ENCODE data around the gene XCR1. TPM values are rescaled to one million over a fixed set of nuclear protein-coding genes. Genes with fewer than 3 reads are reported as not detected.
"Not testable (repeated sequence)": the region's sequence is repeated elsewhere in the genome, so short reads cannot be mapped to it uniquely, and the experiment has no call there.

The XCR1 gene
- total RNA-seq, 1 donor from 2014 or later = not detected

GRCh38 chr3:46038916-46039315 is 11.6 kb upstream of the XCR1 start:
- DNase-seq = no peak

DNA sequence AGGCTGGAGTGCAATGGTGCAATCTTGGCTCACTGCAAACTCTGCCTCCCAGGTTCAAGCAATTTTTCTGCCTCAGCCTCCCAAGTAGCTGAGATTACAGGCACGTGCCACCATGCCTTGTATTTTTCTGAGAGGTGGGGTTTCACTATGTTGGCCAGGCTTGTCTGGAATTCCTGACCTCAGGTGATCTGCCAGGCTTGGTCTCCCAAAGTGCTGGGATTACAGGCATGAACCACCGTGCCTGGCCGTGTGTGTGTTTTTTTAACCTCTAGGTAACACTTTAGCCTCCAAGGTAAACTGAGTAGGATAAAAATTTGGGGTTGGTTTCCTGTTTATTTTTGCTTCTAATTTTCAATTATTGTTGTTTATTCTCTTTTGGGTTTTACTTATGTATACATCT is 10.8 kb upstream of the XCR1 start:
- DNase-seq = not testable (repeated sequence)

- DNase-seq = no peak
Observed at GRCh38 chr3:46036191-46036590, 8.9 kb upstream of the XCR1 start.

DNA sequence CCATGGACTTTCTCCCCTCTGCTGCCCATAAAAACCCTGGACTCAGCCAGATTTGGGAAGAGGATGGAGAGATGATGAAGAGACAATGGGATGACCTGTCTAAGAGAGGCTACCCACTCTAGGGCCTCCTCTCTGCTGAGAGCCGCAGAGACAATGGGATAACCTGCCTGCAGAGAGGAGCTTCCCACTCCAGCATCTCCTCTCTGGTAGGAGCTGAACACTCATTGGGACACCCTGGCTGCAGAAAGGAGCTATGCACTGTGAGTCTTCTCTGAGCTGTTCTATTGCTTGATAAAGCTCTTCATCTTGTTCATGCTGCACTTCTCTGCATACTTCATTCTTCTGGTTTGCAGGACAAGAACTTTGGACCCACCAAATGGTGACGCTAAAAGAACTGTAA is 4.5 kb upstream of the XCR1 start:
- DNase-seq = no peak

DNA sequence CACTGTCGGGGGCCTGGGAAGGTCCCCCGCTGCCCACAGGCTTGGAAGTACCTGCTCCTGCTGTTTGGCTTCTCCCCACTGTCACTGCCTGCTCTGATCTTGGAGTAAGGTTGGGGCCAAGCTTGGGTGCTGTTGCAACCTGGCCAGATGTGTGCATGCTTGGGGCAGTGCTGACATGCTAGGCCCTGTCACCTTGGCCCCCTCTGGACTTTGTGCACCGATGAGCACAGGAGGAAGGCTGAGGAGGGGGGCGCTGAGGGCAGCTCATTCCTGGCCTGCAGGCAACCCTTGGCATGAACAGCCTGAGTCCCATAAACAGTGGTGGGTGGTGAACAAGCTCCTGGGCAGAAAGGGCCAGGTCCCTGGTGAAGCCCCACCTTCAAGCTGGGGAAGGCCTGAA is 4.0 kb upstream of the XCR1 start:
- DNase-seq = no peak

GRCh38 chr3:46030626-46031025 is 3.3 kb upstream of the XCR1 start:
- peak; percentile 7 for DNase-seq

DNA sequence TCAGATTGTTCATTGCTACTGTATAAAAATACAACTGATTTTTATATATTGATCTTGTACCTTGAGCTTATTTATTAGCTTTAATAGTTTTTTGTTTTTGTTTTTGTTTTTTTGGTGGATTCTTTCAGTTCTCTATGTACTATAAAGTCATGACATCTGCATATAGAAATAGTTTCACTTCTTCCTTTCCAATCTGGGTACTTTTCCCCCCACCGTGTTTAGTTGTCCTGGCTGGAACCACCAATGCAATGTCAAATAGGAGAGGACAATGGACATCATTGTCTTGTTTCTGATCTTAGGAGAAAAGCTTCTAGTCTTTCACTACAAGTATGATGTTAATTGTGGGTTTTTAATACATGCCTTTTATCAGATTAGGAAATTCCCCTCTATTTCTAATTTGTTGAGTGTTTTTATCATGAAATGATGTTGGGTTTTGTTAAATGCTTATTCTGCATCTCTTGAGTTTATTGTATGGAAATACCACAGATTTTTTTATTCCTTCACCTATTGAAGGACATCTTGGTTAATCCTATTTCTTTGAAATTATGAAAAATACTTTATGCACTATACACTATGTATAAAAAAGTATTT is 2.8 kb upstream of the XCR1 start:
- no peak for DNase-seq

DNA sequence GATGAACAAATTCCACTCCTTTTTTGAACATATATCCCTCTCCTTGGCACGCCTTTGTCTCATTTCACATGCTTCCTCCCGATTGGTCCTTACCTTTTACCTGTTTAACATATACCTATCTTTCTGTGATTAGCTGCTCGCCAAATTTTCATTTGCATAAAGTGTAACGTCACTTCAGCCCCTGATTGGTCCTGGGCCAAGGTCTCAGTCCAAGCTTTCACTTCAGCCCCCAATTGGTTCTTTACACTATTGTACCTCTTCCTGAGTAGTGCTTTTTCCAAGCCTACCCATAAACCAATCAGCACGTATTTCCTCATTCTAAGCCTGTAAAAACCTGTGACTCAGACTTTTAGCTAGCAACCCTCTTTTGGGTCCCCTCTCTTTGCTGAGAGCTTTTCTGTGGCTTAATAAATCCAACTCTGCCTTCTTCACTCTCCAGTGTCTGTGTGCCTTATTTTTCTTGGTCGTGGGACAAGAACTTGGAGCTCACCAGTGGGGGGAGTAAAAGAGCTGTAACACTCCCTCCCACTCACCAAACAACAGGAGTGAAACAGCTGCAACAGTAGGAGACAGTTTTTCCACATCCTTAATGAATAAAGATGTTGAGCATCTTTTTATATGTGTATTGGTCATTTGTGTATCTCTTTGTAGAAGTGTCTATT is 584 bp upstream of the XCR1 start:
- DNase-seq = no peak

DNA sequence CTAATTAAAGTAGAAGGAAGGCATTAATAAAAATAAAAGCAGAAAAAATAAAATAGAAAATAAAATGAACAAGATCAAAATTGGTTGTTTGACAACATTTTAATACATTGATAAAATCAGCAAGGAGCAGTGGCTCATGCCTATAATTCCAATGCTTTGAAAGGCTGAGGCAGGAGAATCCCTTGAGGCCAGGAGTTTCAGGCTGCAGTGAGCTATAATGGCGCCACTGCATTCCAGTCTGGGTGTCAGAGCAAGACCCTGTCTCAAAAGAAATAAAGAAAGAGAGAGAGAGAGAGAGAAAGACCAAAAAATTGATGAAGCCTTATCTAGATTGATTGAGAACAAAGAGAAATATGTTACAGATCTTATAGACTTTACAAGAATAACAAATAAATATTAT is 2.1 kb downstream of the XCR1 start:
- no peak for DNase-seq

DNA sequence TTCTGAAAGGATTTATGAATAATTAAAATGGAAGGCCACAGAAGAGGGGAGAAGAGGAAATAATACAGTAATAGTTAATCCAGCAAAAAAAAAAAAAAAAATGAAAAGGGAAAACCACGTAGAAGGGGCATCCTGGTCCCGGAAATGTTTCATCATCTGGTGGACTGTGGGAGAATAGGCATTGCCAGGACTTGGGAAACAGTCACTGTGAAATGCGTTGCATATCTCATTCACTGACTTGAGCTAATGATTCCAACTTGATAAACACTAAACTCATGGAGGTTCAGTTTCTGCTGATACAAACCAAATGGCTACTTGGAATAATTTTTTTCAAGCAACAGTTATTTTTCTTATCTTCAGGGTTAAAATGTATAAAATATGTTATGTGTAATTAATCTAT is 3.2 kb downstream of the XCR1 start:
- DNase-seq = no peak

GRCh38 chr3:46022909-46023785 is 4.1 kb downstream of the XCR1 start:
- no peak for DNase-seq

DNA sequence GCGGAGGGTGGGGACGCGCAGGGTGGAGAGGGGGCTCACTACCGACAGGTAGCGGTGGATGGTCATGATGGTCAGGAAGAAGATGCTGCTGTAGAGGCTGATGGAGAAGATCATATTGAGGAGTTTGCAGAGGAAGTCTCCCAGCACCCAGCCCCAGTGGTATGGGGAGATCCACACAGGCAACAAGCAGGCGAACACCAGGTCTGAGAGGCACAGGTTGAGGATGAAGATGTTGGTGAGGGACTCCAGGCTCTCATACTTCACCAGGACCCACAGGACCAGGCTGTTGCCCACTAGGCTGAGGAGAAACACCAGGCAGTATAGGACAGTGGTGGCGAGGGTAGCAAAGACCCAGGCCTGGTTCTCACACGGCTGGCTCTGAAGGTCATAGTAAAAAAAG is 5.8 kb downstream of the XCR1 start:
- DNase-seq = no peak

DNA sequence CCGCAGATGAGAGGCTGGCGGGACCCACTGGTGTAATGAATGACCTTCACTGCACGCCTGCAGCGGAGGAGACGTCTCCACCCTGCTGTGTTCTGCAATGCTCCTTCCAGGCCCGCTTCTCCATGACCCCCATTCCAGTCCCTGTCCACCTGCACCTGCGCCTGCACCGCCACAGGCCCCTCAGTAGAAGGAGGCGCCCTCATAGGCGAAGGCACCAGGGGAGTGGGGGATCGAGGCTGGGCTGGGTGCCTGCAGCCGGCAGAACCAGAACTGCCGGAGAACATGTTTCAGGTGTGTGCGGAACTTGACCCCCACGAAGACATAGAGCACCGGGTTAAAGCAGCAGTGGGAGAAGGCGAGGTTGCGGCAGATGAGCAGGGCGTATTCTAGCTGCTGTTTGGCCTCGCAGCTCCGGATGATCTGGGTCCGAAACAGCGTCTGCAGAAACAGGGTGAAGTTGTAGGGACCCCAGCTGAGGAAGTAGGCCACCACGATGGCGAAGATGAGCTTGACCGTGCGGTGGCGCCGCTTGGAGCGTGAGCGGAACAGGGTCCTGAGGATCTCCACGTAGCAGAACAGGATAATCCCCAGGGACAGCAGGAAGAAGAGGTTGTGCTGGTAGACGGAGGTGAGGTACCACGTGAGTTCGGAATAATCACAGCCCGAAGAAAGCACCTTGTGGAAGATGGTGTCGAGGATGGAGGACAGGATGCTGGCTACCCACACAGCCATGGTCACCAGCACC is 6.3 kb downstream of the XCR1 start:
- no peak for DNase-seq

- DNase-seq = no peak
Observed at GRCh38 chr3:46019707-46020106, 7.6 kb downstream of the XCR1 start.

GRCh38 chr3:46017720-46018119 is 9.6 kb downstream of the XCR1 start:
- DNase-seq = no peak

- no peak for DNase-seq
Observed at GRCh38 chr3:46013316-46014094, 13.8 kb downstream of the XCR1 start.

DNA sequence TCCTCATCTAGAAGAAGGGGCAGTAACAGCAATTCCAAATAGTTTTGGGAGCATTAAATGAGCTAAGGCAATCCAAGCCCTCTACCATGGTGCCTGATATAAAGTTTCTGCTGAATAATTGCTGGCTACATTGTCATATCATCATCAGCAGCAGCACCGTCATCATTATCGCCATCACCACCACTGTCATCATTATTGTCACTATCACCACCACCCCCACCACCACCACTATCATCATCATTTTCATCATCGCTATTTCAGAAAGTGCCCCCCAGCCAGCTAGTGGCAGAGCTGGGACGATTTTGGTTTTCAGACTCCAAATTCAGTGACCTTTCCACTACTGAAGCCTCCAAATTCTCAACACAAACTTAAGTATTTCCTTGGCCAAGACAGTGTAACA is 15.0 kb downstream of the XCR1 start:
- no peak for DNase-seq

DNA sequence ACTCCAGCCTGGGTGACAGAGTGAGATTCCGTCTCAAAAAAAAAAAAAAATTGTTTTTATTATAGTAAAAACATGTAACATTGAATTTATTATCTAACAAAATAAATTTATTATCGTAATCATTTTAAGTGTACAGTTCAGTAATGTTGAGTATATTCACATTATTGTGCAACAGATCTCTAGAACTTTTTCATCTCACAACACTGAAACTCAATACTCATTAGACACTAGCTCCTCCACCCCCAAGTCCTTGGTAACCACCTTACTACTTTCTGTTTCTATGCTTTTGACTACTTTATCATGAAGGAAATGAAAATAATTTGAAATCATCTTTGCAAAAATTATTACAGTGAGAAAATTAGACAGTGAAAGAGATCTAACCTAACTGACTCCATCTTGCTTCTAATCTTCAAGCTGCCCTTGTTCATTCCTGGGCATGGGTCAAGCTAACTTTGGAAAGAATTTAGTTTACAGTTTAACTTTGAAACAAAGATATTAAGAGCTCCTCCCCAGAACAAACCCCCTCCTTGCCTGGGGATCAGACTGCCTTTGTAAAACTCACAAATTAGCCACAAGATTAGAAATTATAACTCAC is 16.7 kb downstream of the XCR1 start:
- no peak for DNase-seq

DNA sequence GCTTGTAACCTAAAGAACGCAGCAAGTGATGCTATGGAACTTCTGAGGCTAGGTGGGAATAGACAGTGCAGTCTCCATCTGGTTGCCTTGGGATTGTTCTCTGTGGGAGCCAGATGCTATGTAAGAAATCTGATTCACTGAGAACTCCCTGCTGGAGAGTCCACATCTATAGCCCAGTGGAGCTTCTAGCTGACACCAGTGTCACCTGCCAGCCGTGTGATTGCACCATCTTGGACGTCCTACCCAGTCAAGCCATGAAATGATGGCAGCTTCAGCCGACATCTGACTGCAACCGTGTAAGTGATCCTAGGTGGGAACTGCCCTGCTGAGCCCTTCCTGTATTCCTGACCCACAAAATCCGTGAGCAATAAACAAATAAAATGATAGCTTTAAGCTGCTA is 19.2 kb downstream of the XCR1 start:
- DNase-seq = no peak

- DNase-seq = no peak
Observed at GRCh38 chr3:46007280-46007679, 20.0 kb downstream of the XCR1 start.

DNA sequence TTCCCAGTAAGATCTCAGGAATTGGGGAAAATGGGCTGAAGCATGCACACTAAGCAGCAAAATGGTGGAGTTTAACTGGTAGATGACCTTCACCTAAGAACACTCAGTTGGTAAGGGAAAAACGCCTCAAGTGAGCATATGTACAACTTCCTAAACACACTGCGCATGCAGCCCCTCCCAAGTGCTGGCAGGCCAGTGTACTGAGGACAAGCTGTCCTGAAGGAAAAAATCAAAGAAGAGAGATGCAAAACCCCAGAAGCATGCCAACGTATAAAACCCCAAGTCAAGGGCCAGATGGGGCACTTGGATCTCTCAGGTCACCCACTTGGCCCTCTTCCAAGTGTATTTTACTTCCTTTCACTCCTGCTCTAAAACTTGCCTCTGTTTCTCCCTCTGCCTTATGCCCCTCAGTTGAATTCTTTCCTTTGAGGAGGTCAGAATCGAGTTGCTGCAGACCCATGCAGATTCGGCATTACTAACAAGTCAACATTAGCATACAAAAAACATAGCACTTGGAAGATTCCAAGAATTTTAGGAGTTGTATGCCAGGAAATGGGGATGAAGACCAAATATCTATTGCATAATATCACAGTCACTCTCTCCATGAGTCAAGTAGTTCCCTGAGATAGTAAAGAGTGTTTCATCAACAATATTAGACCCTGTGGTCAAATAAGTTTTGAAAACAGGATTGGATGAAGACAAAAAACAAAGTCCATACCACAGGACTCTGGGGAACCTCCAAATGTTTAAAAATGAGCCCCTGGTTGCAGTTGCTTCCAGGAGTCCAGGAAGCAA is 20.8 kb downstream of the XCR1 start:
- peak; percentile 31 for DNase-seq

Data from tongue (tissue), 2 donors.